Body of pancreas (tissue), 4 donors: ENCODE measurements around the gene PREX1.

Experiments used
- POLR2A ChIP-seq, 3 donors: fragments of 450-650 bp; IDR thresholded peaks; one replicate each; pipeline ENCODE4 v1.6.1; 2016; ENCODE audit warnings: antibody characterized with exemption in 3 of 3, mild to moderate bottlenecking in 2 of 3
- TF ChIP-seq, protein P1 (sequence below), 7 experiments: fragments of 450-650 bp in 4 of 7; fragments of 200-600 bp in 3 of 7; sonication (generic) in 3 of 7; IDR thresholded peaks; one replicate each; pipeline ENCODE4 v1.5.1; 2016 to 2019; ENCODE audit warnings: antibody characterized with exemption in 7 of 7

DNA sequence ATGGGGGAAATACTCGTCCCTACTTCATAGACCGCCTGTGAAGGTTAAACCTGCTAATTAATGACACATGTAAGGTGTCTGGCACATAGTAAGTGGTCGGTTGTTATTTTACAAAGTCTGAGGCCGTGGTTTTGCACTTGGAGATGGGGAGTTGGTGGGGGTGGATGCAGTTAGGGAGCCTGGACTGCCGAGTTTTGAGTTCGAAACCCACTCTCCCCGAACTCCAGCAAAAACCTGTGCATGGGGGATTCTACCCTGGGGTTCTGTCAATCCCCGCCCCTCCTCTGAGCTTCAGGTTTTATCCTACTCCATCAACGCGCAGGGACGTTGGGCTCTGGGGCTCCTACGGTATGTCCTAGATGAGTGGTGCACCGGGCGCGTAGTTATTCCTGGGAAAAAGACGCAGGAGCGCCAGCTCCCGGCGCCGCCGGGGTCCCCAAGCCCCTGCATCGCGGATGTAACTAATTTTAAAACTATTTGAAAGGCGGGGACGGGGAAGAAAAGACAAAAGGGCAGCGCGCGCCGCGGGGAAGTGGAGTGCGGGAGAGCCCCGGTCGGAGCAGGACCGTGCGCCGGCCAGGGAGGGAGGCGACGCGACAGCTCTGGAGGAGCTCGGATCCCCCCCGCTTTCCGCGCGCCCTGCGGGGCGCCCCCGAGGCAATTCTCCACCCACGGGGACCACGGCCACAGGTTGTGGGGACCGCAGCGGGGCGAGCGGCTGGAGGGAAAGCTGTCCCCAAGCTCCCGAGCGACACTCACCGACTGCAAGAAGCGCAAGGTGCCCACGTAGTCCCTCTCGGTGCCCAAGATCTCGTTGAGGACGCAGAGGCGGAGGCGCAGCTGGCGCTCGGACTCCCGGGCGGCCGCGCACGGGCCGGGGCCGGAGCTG is 672 bp downstream of the PREX1 start:
- TF ChIP-seq, protein P1, sequence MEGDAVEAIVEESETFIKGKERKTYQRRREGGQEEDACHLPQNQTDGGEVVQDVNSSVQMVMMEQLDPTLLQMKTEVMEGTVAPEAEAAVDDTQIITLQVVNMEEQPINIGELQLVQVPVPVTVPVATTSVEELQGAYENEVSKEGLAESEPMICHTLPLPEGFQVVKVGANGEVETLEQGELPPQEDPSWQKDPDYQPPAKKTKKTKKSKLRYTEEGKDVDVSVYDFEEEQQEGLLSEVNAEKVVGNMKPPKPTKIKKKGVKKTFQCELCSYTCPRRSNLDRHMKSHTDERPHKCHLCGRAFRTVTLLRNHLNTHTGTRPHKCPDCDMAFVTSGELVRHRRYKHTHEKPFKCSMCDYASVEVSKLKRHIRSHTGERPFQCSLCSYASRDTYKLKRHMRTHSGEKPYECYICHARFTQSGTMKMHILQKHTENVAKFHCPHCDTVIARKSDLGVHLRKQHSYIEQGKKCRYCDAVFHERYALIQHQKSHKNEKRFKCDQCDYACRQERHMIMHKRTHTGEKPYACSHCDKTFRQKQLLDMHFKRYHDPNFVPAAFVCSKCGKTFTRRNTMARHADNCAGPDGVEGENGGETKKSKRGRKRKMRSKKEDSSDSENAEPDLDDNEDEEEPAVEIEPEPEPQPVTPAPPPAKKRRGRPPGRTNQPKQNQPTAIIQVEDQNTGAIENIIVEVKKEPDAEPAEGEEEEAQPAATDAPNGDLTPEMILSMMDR (IDR thresholded peaks at IDR 0.05): no peak
- TF ChIP-seq POLR2A (IDR thresholded peaks at IDR 0.05): no peak
